HepG2 (cell line): ENCODE data around the gene SULT2B1. TPM values are rescaled to one million over a fixed set of nuclear protein-coding genes. Genes with fewer than 3 reads are reported as not detected.

Experiments used
- CTCF ChIP-seq: sonication (generic); formaldehyde crosslinking; IDR thresholded peaks from 2 replicates; pipeline ENCODE4 v1.5.0; 2020; ENCODE audit warnings: mild to moderate bottlenecking, missing genetic modification reagents, moderate library complexity
- POGK ChIP-seq: sonication (generic); formaldehyde crosslinking; conservative IDR thresholded peaks from 2 replicates; pipeline ENCODE4 v1.8.0; 2022; ENCODE audit warnings: mild to moderate bottlenecking, moderate library complexity, missing genetic modification reagents
- SMC3 ChIP-seq: IDR thresholded peaks from 2 replicates; pipeline ENCODE4 v1.6.1; 2011; ENCODE audit warnings: low read length, improper control_type of control experiment
- SOX5 ChIP-seq: IDR thresholded peaks from 2 replicates; pipeline ENCODE4 v1.6.1; 2016; ENCODE audit warnings: borderline replicate concordance
- THAP11 ChIP-seq: IDR thresholded peaks from 2 replicates; pipeline ENCODE4 v1.6.1; 2016; ENCODE audit warnings: missing biosample characterization, missing genetic modification reagents
- TP53 ChIP-seq: sonication (generic); formaldehyde crosslinking; conservative IDR thresholded peaks from 2 replicates; pipeline ENCODE4 v1.4.0; 2020; ENCODE audit warnings: missing genetic modification reagents
- ZBTB38 ChIP-seq: sonication (generic); formaldehyde crosslinking; IDR thresholded peaks from 2 replicates; pipeline ENCODE4 v1.5.1; 2020; ENCODE audit warnings: mild to moderate bottlenecking, missing genetic modification reagents
- ZMYM3 ChIP-seq: sonication (generic); formaldehyde crosslinking; IDR thresholded peaks from 2 replicates; pipeline ENCODE4 v1.5.1; 2020; ENCODE audit warnings: mild to moderate bottlenecking, missing genetic modification reagents
- ZNF562 ChIP-seq: sonication (generic); formaldehyde crosslinking; IDR thresholded peaks from 2 replicates; pipeline ENCODE4 v1.8.0; 2022; ENCODE audit warnings: missing genetic modification reagents, borderline replicate concordance
- ZNF770 ChIP-seq: sonication (generic); formaldehyde crosslinking; IDR thresholded peaks from 2 replicates; pipeline ENCODE4 v1.5.0; 2020; ENCODE audit warnings: mild to moderate bottlenecking, missing genetic modification reagents
- polyA plus RNA-seq, 8 experiments: library from polyadenylated mRNA; depleted of rRNA in 3 of 8; stranded (reverse) in 7 of 8; unstranded in 1 of 8; fragments of >200 nt; fragmentation: Illumina TruSeq in 4 of 8; extraction: Trizol in 4 of 8; gene quantifications; 2 replicates each; pipeline versions ENCODE4 v1.2.1 to v1.2.3, GENCODE V29; 2011 to 2016; ENCODE audit warnings: low read depth in 4 of 8, missing spikeins in 1 of 8, mixed read lengths in 1 of 8; ENCODE audit not compliant: insufficient read depth in 1 of 8
- total RNA-seq, 5 experiments: library from RNA; depleted of rRNA; stranded (reverse); fragments of >200 nt; fragmentation: Illumina TruSeq; extraction: Trizol; gene quantifications; 2 replicates each; pipeline ENCODE4 v1.2.3, GENCODE V29; 2016; ENCODE audit warnings: low read depth in 1 of 5

Gene SULT2B1
- total and polyA plus RNA-seq, 2 of the 13 experiments (the other 11 are each of a cell fraction or from before 2014, with no cell fraction given) = 0.13 TPM; not detected in 1

GRCh38 chr19:48506138-48506733 is 45.7 kb upstream of the SULT2B1 start (continued):
- TF ChIP-seq CTCF (CRISPR knock-in tag) (peak; percentile 75), TP53 (CRISPR knock-in tag) (no peak), SMC3 (peak; percentile 84), SOX5 (CRISPR knock-in tag) (0 out of 2 replicates have a peak, but pooled peaks have one; percentile 25), THAP11 (CRISPR knock-in tag) (peak; percentile 36; the same call in 1 of the 2 replicates), ZBTB38 (no peak), ZNF770 (CRISPR knock-in tag) (peak; percentile 89), ZMYM3 (CRISPR knock-in tag) (peak; percentile 44; the same call in 1 of the 2 replicates), ZNF562 (CRISPR knock-in tag) (no peak), POGK (no peak)
